Adipocyte (in vitro differentiated cells): ENCODE data around the gene ESAM.

Experiments
- DNase-seq: peaks from one replicate; pipeline ENCODE4 v3.0.0-alpha.2; 2015; ENCODE audit warnings: low read depth
- H3K27me3 ChIP-seq: replicated peaks from 2 replicates; pipeline ENCODE4 v1.7.0; 2013; ENCODE audit warnings: mild to moderate bottlenecking, low read length, moderate library complexity; ENCODE audit not compliant: control insufficient read depth, insufficient read depth
- H3K36me3 ChIP-seq: 2 replicates; pipeline ENCODE4 v1.7.0; 2013; ENCODE audit warnings: low read length, mild to moderate bottlenecking, moderate library complexity; ENCODE audit not compliant: control insufficient read depth, insufficient read depth, severe bottlenecking
- H3K4me1 ChIP-seq: 2 replicates; pipeline ENCODE4 v1.7.0; 2013; ENCODE audit warnings: mild to moderate bottlenecking, low read length, moderate library complexity; ENCODE audit not compliant: control insufficient read depth, insufficient read depth
- H3K4me3 ChIP-seq: 2 replicates; pipeline ENCODE4 v1.7.0; 2013; ENCODE audit warnings: mild to moderate bottlenecking, low read length, moderate library complexity
- H3K9ac ChIP-seq: 2 replicates; pipeline ENCODE4 v1.7.0; 2013; ENCODE audit warnings: mild to moderate bottlenecking, low read length, moderate library complexity
- H3K9me3 ChIP-seq: 2 replicates; pipeline ENCODE4 v1.7.0; 2013; ENCODE audit warnings: mild to moderate bottlenecking, low read length, moderate library complexity; ENCODE audit not compliant: control insufficient read depth

Gene ESAM

DNA sequence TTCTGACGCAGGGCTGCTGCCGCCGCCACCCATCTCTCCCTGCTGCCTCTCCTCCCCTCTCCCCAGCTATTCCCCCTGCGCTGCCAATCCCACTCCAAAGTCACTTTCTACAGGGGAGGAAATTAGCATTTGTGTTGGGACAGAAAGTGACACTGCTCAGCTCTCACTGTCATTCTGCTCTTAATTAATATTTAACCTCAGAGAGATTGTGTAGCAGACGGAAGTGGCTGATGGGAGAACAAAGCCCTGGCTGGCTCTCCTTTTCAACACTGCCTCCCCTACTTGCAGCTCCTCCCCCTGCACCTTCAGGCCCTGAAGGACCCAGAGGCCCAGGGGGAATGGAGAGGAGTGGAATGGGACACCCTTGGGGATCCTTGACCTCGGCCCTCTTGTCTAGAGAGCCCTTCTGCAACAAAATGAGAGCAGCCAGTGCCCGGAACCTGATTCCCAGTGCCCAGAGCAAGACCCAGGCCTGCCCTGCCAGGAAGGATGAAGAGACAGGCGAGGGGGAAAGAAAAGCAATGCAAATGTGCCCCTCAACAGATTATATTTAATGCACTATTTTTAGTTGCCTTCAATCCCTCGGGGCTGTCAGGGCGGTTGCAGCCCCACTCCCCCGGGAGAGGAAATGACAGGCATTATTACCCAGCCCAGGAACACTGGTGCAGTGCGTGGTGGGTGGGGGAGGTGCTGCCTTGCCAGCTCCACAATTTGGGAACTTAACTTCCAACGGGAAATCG lies 36.9 kb downstream of the ESAM start:
- Histone ChIP-seq H3K27me3 (peaks cover 61% of the 10 kb centered on the region), H3K4me1 (peaks cover 15% of the 10 kb centered on the region)
- no peak for DNase-seq

DNA sequence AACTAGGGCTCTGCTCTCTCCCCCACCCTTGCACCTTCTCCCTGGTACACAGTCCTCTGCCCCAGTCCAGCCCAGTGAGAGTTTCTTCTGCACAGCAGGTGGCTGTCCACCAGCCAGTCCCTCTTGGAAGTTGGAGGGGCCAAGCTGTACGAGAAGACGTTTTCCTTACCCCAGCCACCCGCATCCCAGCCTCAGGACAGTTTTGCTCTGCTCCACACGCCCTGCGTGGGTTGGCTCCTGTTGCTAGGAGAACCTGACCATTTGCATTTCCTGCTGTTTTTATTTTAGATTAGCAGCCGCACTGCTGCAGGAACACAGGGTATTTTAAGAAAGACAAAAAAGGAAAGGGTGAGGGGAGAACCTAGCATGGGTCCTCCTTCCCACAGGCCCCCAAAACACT lies 39.9 kb downstream of the ESAM start:
- H3K4me1 ChIP-seq, result peaks cover 25% of the 10 kb centered on the region
- no peak overlapping the region for H3K4me3 ChIP-seq
- H3K9me3 ChIP-seq, result no peaks in the 10 kb centered on the region
- H3K27me3 ChIP-seq, result peaks cover 82% of the 10 kb centered on the region
- no peaks in the 10 kb centered on the region for H3K36me3 ChIP-seq
- H3K9ac ChIP-seq, result no peak overlapping the region
- DNase-seq, result no peak

More for the DNA sequence above, 36.9 kb downstream of the ESAM start:
- H3K9me3 ChIP-seq, result no peaks in the 10 kb centered on the region
- H3K9ac ChIP-seq, result no peak overlapping the region
- no peak overlapping the region for H3K4me3 ChIP-seq
- no peaks in the 10 kb centered on the region for H3K36me3 ChIP-seq

DNA sequence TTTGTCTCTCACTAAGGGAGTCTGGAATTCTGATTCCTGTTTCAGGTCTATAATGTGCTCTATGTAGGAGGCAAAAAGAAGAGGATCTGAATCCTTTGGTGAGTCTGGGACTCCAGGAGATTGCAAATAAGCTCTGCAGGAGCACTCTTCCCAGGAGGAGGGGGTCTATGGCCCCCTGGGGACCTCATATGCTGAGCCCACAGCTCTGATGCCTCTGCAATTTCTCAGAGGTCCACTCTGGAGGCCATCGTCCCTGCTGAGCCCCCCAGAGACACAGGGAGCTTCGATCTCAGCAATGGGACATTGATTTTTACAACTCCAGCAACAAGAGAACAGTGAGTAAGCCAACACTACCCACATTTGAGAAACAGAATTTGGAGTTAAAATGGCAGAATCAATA lies 42.6 kb downstream of the ESAM start:
- Histone ChIP-seq H3K9me3 (no peaks in the 10 kb centered on the region), H3K36me3 (no peaks in the 10 kb centered on the region), H3K4me3 (no peak overlapping the region), H3K27me3 (peaks cover 79% of the 10 kb centered on the region), H3K4me1 (peaks cover 13% of the 10 kb centered on the region), H3K9ac (no peak overlapping the region)
- DNase-seq, result no peak

DNA sequence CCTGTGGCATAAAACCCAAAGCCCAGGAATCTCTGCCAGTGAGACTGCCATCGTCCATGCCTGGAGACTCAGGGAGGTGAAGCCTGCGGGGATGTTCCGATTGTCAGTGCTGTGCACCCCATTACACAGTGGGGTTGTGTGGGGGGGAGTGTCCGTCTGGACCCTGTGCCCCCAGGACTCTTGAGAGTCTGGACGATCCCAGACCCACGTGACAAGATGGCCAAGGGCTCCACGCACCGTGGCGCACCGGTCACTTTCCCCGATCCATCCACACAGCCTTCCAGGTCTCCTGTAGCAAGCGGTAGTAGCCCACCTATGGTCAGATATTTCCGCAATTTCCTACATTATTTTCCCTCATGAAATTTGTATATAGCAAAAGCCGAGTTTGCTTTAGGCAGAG lies 43.3 kb downstream of the ESAM start:
- no peak overlapping the region for H3K4me3 ChIP-seq
- no peaks in the 10 kb centered on the region for H3K9me3 ChIP-seq
- no peak overlapping the region for H3K9ac ChIP-seq
- peaks cover 79% of the 10 kb centered on the region for H3K27me3 ChIP-seq
- peaks cover 13% of the 10 kb centered on the region for H3K4me1 ChIP-seq
- DNase-seq, result no peak
- no peaks in the 10 kb centered on the region for H3K36me3 ChIP-seq

DNA sequence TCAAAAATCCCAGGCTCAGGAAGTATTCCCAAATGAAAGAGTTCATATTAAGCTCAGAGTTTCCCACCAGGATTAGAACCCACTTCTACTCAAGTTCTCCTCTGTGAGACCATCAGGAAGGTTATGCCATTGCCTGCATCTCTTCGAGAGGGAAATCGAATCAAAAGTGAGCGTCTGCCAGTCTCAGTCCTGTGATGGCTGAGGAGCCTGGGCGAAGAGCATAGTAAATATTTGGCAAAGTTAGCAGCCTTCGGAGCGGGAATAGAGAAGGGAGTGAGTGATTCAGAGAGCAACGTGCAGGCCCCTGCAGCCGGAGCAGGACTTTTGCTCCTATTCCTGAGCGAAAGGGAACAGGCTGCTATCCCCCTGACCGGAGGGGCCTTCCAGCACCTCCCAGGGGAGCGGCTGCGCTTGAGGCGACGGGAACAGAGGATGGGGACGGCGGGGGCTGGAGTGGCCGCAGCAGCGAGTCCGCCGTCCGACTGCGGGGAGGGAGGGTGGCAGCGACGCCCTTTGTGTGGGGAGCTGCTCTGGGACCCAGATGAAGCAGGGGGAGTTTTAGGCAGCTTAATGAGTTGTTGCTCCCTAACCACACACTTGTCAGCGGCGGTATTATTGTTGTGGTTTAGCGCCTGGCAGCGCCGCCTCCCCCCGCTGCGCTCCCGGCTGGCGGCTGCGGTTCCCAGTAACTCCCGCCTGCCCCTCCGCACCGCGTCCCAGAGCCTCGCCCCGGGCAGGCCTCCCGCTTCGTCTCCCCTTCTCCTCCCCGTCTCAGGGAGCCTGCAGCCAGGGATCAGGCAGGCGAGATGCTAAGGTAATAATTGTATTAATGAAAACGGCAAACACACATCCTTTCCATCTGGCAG lies 44.1 kb downstream of the ESAM start:
- Histone ChIP-seq H3K4me3 (peak overlapping the region; percentile 76), H3K27me3 (peaks cover 75% of the 10 kb centered on the region), H3K4me1 (peaks cover 13% of the 10 kb centered on the region), H3K9ac (peak overlapping the region; percentile 31), H3K9me3 (no peaks in the 10 kb centered on the region), H3K36me3 (no peaks in the 10 kb centered on the region)
- peak; percentile 37 for DNase-seq

DNA sequence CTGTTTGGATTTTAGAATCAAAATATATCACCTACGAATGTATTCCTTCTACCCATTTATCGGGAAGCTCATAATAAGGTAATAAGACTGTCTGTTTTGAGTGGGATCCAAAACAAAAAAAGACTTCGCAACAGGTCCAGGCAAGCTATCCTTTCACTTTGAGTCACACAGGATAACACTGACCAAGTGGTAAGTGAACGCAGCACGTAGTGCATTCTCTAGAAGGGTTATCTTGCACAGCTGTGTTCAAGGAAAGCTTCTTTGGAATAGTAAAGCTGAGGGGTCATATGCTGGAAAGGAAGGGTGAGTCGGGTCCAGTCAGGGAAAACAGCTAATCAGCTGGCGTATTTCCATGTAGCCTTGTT lies 44.7 kb downstream of the ESAM start:
- no peak for DNase-seq
- Histone ChIP-seq H3K36me3 (no peaks in the 10 kb centered on the region), H3K4me3 (peak overlapping the region; percentile 76), H3K4me1 (peaks cover 13% of the 10 kb centered on the region), H3K9ac (no peak overlapping the region), H3K27me3 (peaks cover 69% of the 10 kb centered on the region), H3K9me3 (no peaks in the 10 kb centered on the region)

DNA sequence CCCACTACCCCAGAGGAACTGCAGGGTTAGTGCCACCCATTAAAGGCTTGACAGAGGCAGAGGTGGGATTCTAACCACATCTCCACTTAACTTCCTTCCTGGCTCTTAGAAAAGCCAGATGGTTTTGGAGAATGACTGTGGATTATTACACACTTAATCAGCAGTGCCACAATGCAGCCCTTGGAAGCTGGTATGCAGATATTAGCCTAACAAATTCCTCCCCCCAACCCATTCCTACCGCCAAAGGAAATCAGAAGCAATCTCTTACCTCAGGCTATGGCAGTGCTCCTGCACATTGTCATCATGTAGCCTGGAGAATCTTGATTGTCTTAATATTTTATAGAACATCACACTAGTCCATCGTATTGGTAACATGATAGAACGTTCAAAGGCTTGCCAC lies 45.5 kb downstream of the ESAM start:
- DNase-seq, result no peak
- Histone ChIP-seq H3K4me1 (peaks cover 13% of the 10 kb centered on the region), H3K9ac (no peak overlapping the region), H3K27me3 (peaks cover 61% of the 10 kb centered on the region), H3K4me3 (no peak overlapping the region), H3K36me3 (no peaks in the 10 kb centered on the region), H3K9me3 (no peaks in the 10 kb centered on the region)

DNA sequence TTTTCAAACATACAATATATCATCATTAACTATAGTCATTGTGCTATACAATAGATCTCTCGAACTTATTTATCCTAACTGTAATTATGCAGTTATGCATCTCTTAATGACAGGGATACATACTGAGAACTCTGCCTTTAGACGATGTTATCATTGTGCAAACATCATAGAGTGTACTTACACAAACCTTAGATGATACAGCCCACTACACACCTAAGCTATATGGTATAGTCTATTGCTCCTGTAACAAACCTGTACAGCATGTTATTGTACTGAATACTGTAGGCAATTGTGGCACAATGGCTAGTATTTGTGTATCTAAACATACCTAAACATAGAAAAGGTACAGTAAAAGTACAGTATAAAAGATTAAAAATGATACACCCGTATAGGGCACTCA lies 49.7 kb downstream of the ESAM start:
- Histone ChIP-seq H3K4me1 (peaks cover 2% of the 10 kb centered on the region), H3K9ac (no peak overlapping the region), H3K27me3 (peaks cover 22% of the 10 kb centered on the region), H3K4me3 (no peak overlapping the region), H3K9me3 (peaks cover 10% of the 10 kb centered on the region), H3K36me3 (no peaks in the 10 kb centered on the region)
- no peak for DNase-seq

DNA sequence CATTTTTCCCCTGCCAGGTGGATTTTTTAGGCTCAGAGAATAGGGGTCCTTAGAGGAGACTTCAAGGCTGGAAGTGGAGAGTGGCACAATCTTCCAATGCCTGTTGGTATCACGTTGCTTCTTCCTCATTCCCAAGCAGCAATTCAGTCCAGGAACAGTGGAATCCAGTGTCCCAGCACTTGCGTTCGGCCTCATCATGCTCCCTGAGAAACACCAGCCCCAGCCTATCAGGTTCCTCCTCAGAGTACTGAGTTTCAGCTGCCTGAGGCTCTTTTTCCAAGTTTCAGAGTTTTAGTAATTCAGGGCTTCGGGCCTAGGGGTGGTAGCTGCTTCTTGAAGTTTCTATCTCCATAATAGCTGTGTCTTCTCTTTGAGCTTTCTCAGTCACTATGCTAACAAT lies 54.3 kb downstream of the ESAM start:
- Histone ChIP-seq H3K36me3 (no peaks in the 10 kb centered on the region), H3K9me3 (peaks cover 19% of the 10 kb centered on the region), H3K4me3 (no peak overlapping the region), H3K27me3 (no peaks in the 10 kb centered on the region), H3K9ac (no peak overlapping the region), H3K4me1 (no peaks in the 10 kb centered on the region)
- DNase-seq, result no peak
